Right atrium auricular region (tissue), 2 donors: ENCODE measurements around the gene DCUN1D4. TPM values are rescaled to one million over a fixed set of nuclear protein-coding genes. Genes with fewer than 3 reads are reported as not detected.

Experiments used
- DNase-seq: peaks from one replicate; pipeline ENCODE4 v3.0.0-alpha.2; 2019; ENCODE audit warnings: low spot score
- H3K27ac ChIP-seq, 2 donors: fragments of 200-600 bp; sonication (generic); 1 replicate in 1 of 2; 2 replicates in 1 of 2; pipeline ENCODE4 v1.5.1; 2016 to 2019
- H3K27me3 ChIP-seq, 2 donors: fragments of 200-600 bp; sonication (generic); one replicate each; pipeline versions ENCODE4 v1.5.1 to v1.6.0; 2017 to 2019
- H3K36me3 ChIP-seq: fragments of 200-600 bp; sonication (generic); one replicate; pipeline ENCODE4 v1.5.1; 2016
- H3K4me1 ChIP-seq, 2 donors: fragments of 200-600 bp; sonication (generic); one replicate each; pipeline versions ENCODE4 v1.5.1 to v1.6.0; 2017 to 2019
- H3K4me3 ChIP-seq, 2 donors: fragments of 200-600 bp; sonication (generic); 1 replicate in 1 of 2; 2 replicates in 1 of 2; pipeline ENCODE4 v1.5.1; 2017 to 2019; ENCODE audit warnings: mild to moderate bottlenecking in 1 of 2, moderate library complexity in 1 of 2
- H3K9me3 ChIP-seq, 2 donors: fragments of 200-600 bp; sonication (generic); one replicate each; pipeline ENCODE4 v1.5.1; 2019
- CTCF ChIP-seq, 2 donors: fragments of 200-600 bp; sonication (generic); IDR thresholded peaks; one replicate each; pipeline ENCODE4 v1.5.1; 2019; ENCODE audit warnings: antibody characterized with exemption in 2 of 2
- total RNA-seq, 2 donors: library from RNA; depleted of rRNA; stranded (reverse); fragments of >200 nt; gene quantifications; one replicate each; pipeline ENCODE4 v1.1.0, GENCODE V29; 2016

The DCUN1D4 gene
- total RNA-seq, 2 donors from 2014 or later: 22.6 to 26.1 TPM

GRCh38 chr4:51963841-51964517 is 121.0 kb downstream of the DCUN1D4 start:
- no peak for DNase-seq
- H3K9me3 ChIP-seq: no peaks in the 10 kb centered on the region
- H3K4me3 ChIP-seq: no peak overlapping the region
- no peak overlapping the region for H3K27ac ChIP-seq
- H3K4me1 ChIP-seq: no peaks in the 10 kb centered on the region
- H3K27me3 ChIP-seq: no peaks in the 10 kb centered on the region
- TF ChIP-seq CTCF (IDR thresholded peaks at IDR 0.05): no peak
- H3K36me3 ChIP-seq: no peaks in the 10 kb centered on the region

GRCh38 chr4:51965862-51966261 is 122.9 kb downstream of the DCUN1D4 start:
- no peak for TF ChIP-seq CTCF (IDR thresholded peaks at IDR 0.05)
- Histone ChIP-seq H3K36me3 (no peaks in the 10 kb centered on the region), H3K9me3 (no peaks in the 10 kb centered on the region), H3K27ac (no peak overlapping the region), H3K27me3 (no peaks in the 10 kb centered on the region), H3K4me3 (no peak overlapping the region), H3K4me1 (no peaks in the 10 kb centered on the region)
- DNase-seq: no peak

Other genes starting within 250 kb of the DCUN1D4 start
- under 1 TPM in 1 of 2 donors, not detected in 1; 0.08 TPM for gene LRRC66, start 177.2 kb downstream of the DCUN1D4 start, total RNA-seq
- gene SGCB, start 195.1 kb downstream of the DCUN1D4 start, total RNA-seq: 10 to 100 TPM; 34.2 to 63.9 TPM
- 1 to 10 TPM; 2.2 to 4.3 TPM for gene SPATA18, start 208.2 kb downstream of the DCUN1D4 start, total RNA-seq